ENCODE measurements around the gene TTC27. TPM values are rescaled to one million over a fixed set of nuclear protein-coding genes. Genes with fewer than 3 reads are reported as not detected.

TTC27 gene
- total RNA-seq, 2 donors from 2014 or later: 16.4 to 20.3 TPM

- 88 to 92% methylated on average over 1 to 8 of the region's 8 CpGs for WGBS, 2 experiments (ENCODE audit: insufficient coverage in 1 of 2, insufficient read length in 1 of 2)
- peaks cover 1% of the 10 kb centered on the region for H3K9me3 Mint-ChIP-seq
- TF ChIP-seq CTCF (conservative IDR thresholded peaks at IDR 0.05): no peak
These were observed 36.0 kb downstream of the TTC27 start for GRCh38 chr2:32663864-32664263.

GRCh38 chr2:32666704-32667103, 38.9 kb downstream of the TTC27 start:
- Histone ChIP-seq H3K4me1 (ENCODE audit: control insufficient read depth, insufficient read depth, low read length) (no peaks in the 10 kb centered on the region), H3K27me3 (ENCODE audit: control insufficient read depth, insufficient read depth, low read length, poor library complexity, severe bottlenecking) (no peaks in the 10 kb centered on the region), H3K9me3 (ENCODE audit: control insufficient read depth, low read length) (no peaks in the 10 kb centered on the region), H3K9ac (ENCODE audit: extremely low read depth, low read length, poor library complexity, severe bottlenecking) (no peak overlapping the region), H3K36me3 (ENCODE audit: control insufficient read depth, insufficient read depth, low read length) (no peaks in the 10 kb centered on the region), H3K4me3 (ENCODE audit: low read length) (no peak overlapping the region), H3K27ac (ENCODE audit: low read depth, low read length) (no peak overlapping the region)
- Mint-ChIP-seq H3K4me1 (no peaks in the 10 kb centered on the region), H3K27me3 (ENCODE audit: insufficient read depth) (no peaks in the 10 kb centered on the region), H3K9me3 (no peaks in the 10 kb centered on the region), H3K36me3 (ENCODE audit: low read depth) (peaks cover 15% of the 10 kb centered on the region), H3K27ac (no peak overlapping the region), H3K4me3 (no peak overlapping the region)
- 80 to 89% methylated on average over 1 of the region's 1 CpG for WGBS, 2 experiments (ENCODE audit: insufficient coverage in 1 of 2, insufficient read length in 1 of 2)
- no peak for DNase-seq
- TF ChIP-seq CTCF (conservative IDR thresholded peaks at IDR 0.05): no peak

More at GRCh38 chr2:32663864-32664263, 36.0 kb downstream of the TTC27 start:
- H3K9me3 ChIP-seq (ENCODE audit: control insufficient read depth, low read length): no peaks in the 10 kb centered on the region
- H3K4me3 Mint-ChIP-seq: no peak overlapping the region
- H3K4me1 Mint-ChIP-seq: no peaks in the 10 kb centered on the region
- H3K4me3 ChIP-seq (ENCODE audit: low read length): no peak overlapping the region
- no peak overlapping the region for H3K27ac ChIP-seq (ENCODE audit: low read depth, low read length)
- H3K27me3 Mint-ChIP-seq (ENCODE audit: insufficient read depth): no peaks in the 10 kb centered on the region
- H3K4me1 ChIP-seq (ENCODE audit: control insufficient read depth, insufficient read depth, low read length): no peaks in the 10 kb centered on the region
- H3K27me3 ChIP-seq (ENCODE audit: control insufficient read depth, insufficient read depth, low read length, poor library complexity, severe bottlenecking): no peaks in the 10 kb centered on the region
- H3K36me3 Mint-ChIP-seq (ENCODE audit: low read depth): peaks cover 17% of the 10 kb centered on the region
- no peak overlapping the region for H3K9ac ChIP-seq (ENCODE audit: extremely low read depth, low read length, poor library complexity, severe bottlenecking)
- DNase-seq: no peak
- no peak overlapping the region for H3K27ac Mint-ChIP-seq
- H3K36me3 ChIP-seq (ENCODE audit: control insufficient read depth, insufficient read depth, low read length): no peaks in the 10 kb centered on the region

- no peak overlapping the region for H3K4me3 ChIP-seq (ENCODE audit: low read length)
These were observed 40.4 kb downstream of the TTC27 start for GRCh38 chr2:32668254-32668653.

More at GRCh38 chr2:32668254-32668653, 40.4 kb downstream of the TTC27 start:
- WGBS, 2 experiments (ENCODE audit: insufficient coverage in 1 of 2, insufficient read length in 1 of 2): no CpG with 5 or more reads among the region's 1 CpG
- DNase-seq: no peak
- no peak overlapping the region for H3K27ac Mint-ChIP-seq
- Histone ChIP-seq H3K36me3 (ENCODE audit: control insufficient read depth, insufficient read depth, low read length) (peaks cover 8% of the 10 kb centered on the region), H3K27me3 (ENCODE audit: control insufficient read depth, insufficient read depth, low read length, poor library complexity, severe bottlenecking) (no peaks in the 10 kb centered on the region), H3K9ac (ENCODE audit: extremely low read depth, low read length, poor library complexity, severe bottlenecking) (no peak overlapping the region), H3K27ac (ENCODE audit: low read depth, low read length) (no peak overlapping the region), H3K4me1 (ENCODE audit: control insufficient read depth, insufficient read depth, low read length) (no peaks in the 10 kb centered on the region), H3K9me3 (ENCODE audit: control insufficient read depth, low read length) (no peaks in the 10 kb centered on the region)
- no peak for TF ChIP-seq CTCF (conservative IDR thresholded peaks at IDR 0.05)
- H3K4me1 Mint-ChIP-seq: no peaks in the 10 kb centered on the region
- no peaks in the 10 kb centered on the region for H3K9me3 Mint-ChIP-seq
- no peak overlapping the region for H3K4me3 Mint-ChIP-seq
- no peaks in the 10 kb centered on the region for H3K27me3 Mint-ChIP-seq (ENCODE audit: insufficient read depth)
- peaks cover 15% of the 10 kb centered on the region for H3K36me3 Mint-ChIP-seq (ENCODE audit: low read depth)

Data from endodermal cell (in vitro differentiated cells).